GM15510 (cell line): Measurements from ENCODE around the gene CEP95.

ENCODE experiments used
- POLR2A ChIP-seq: IDR thresholded peaks from 3 replicates; pipeline ENCODE4 v1.6.1; 2011; ENCODE audit warnings: borderline replicate concordance; ENCODE audit not compliant: insufficient read length; ENCODE audit errors: extremely low read depth

The CEP95 gene

GRCh38 chr17:64572682-64573154 is 65.9 kb downstream of the CEP95 start:
- TF ChIP-seq POLR2A, result no peak

GRCh38 chr17:64573214-64573613 is 66.4 kb downstream of the CEP95 start:
- TF ChIP-seq POLR2A, result no peak

DNA sequence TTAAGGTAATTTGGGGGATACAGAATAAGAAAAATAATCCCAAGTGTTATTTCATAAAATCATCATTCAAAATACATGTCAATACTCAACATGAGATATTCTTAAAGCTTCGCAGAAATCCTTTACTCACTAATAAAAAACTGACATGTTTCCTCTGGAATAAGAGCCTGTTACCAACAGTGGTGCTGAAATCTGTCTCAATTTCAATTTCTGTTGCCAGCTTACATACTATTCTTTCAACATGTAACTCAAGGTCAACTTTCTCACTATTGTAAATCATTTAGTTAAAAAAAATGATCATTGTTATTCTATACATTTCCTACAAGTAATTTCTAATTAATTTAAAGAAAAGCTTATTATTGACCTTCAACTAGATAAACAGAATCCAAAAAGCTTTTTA is 67.9 kb downstream of the CEP95 start:
- no peak for TF ChIP-seq POLR2A

GRCh38 chr17:64575431-64575830 is 68.7 kb downstream of the CEP95 start:
- TF ChIP-seq POLR2A, result no peak

DNA sequence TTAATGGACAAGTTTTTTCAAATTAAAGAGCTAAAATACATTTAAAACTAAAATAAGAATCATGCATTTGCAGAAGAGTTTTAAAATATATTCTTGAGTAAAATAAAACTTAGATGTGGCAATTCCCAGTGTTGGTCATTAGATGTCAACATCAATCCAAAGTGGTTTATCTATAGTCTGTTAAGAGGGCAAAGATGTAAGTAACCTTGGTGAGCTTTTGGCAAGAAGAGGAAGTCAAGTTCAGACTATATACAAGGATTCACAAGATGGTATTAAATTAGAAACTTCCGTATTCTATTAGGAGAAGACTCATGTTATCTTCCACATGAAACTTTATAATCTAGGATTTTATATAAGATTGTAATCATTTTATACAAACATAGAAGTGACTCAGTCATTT is 73.1 kb downstream of the CEP95 start:
- no peak for TF ChIP-seq POLR2A

DNA sequence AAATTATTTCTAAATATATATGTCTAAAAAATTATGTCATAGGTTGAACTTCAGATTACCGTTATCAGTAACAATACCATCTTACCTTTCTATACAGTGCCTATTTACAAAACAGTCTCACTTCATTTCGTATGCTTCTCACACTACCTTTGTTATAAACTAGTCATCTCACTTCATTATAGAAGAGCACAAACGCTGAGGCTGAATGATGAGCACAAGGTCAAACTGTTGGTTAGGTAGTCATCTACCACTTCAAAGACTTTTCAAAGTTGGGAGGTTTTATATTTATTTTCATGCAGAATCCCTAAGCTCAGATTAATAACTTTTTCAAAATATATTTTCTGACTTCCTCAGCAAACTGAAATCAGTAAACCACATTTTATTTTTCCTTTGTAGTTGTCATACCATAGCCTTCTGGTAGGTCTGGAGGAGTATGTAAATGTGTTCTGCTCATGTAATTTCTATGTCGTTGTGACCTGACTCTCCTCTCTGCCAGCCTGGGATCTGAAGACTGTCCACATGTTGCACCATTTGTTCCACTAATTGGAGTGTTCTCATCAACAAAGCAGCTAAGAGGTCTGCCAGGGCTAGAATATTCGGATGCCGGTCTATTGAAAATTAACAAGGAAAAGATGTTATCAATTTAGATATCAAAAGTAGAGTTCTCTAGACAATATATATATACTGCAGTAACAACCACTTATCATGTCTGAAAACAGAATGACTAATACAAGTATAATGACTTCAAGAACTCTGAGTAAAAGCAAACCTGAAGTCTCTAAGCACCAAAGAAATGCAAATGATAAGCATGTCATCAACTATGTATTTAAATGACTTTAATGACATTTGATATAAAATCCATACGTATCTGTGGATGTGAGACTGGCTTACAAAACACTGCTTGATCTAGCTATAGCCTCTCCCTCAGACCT is 73.9 kb downstream of the CEP95 start:
- no peak for TF ChIP-seq POLR2A

DNA sequence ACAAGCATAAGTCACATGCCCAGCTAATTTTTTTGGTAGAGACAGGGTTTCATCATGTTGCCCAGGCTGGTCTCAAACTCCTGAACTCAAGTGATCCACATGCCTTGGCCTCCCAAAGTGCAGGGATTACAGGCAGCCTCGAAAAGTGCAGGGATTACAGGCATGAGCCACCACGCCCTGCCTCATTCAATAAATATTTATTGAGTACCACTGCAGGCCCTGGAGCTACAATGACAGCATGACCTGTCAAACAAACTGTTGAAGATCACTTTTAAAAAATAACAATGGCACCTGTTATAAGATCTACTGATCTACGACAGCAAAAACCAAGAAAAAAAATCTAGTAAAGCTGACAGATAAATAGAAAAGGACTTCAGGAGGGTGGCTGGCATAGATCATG is 76.3 kb downstream of the CEP95 start:
- TF ChIP-seq POLR2A, result no peak

DNA sequence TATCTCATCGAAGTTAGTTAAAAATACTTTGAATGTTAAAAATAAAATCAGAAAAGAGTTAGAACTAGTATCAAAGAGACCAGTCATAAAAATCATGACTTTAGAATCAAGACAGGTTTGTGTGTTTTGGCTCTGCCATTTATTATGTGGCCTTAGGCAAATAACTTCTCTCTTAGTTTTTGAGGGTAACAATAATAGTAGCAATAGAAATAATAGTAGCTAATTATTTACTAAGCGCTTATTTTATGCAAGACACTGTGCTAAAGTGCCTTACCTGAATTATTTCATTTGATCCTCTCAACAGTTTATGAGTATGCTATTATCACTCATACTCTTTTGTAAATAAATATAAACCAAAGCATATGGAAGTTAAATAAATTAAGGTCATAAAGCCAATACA is 78.4 kb downstream of the CEP95 start:
- no peak for TF ChIP-seq POLR2A
